Natural killer cell (primary cell): Measurements from ENCODE around the gene RGR. TPM values are rescaled to one million over a fixed set of nuclear protein-coding genes. Genes with fewer than 3 reads are reported as not detected.

ENCODE experiments used
- ATAC-seq, 3 donors: fragments of 150-1000 bp in 2 of 3; fragments of 200-7000 bp in 1 of 3; cut with Tn5 transposase; 1 replicate in 1 of 3; 2 replicates in 2 of 3; pipeline ENCODE4 v1.10.0; 2021; ENCODE audit warnings: mild to moderate bottlenecking in 2 of 3, moderate library complexity in 2 of 3
- DNase-seq, 2 donors: peaks; one replicate each; pipeline versions ENCODE4 v3.0.0 to v3.0.0-alpha.2; 2013 to 2021; ENCODE audit warnings: mixed read lengths in 1 of 2
- H3K27ac ChIP-seq: one replicate; pipeline ENCODE4 v1.5.1; 2013; ENCODE audit warnings: mild to moderate bottlenecking, low read length
- H3K27me3 ChIP-seq: one replicate; pipeline ENCODE4 v1.6.1; 2013; ENCODE audit warnings: low read length; ENCODE audit not compliant: control insufficient read depth, insufficient read depth
- H3K36me3 ChIP-seq: one replicate; pipeline ENCODE4 v1.6.1; 2013; ENCODE audit warnings: low read length; ENCODE audit not compliant: control insufficient read depth, insufficient read depth
- H3K4me1 ChIP-seq: one replicate; pipeline ENCODE4 v1.6.1; 2013; ENCODE audit warnings: low read length; ENCODE audit not compliant: control insufficient read depth, insufficient read depth
- H3K4me3 ChIP-seq: one replicate; pipeline ENCODE4 v1.5.1; 2013; ENCODE audit warnings: low read length
- H3K9me3 ChIP-seq: one replicate; pipeline ENCODE4 v1.6.1; 2013; ENCODE audit warnings: low read length; ENCODE audit not compliant: control insufficient read depth, insufficient read depth
- H3K27ac Mint-ChIP-seq, 2 donors: one replicate each; pipeline ENCODE4 v1.8.0; 2022; ENCODE audit warnings: mild to moderate bottlenecking in 2 of 2, mixed read lengths in 2 of 2, moderate library complexity in 1 of 2
- H3K27me3 Mint-ChIP-seq, 2 donors: one replicate each; pipeline ENCODE4 v1.8.0; 2022; ENCODE audit warnings: low read depth in 2 of 2, mixed read lengths in 2 of 2
- H3K36me3 Mint-ChIP-seq: one replicate; pipeline ENCODE4 v1.8.0; 2022; ENCODE audit warnings: mixed read lengths
- H3K4me1 Mint-ChIP-seq, 2 donors: one replicate each; pipeline ENCODE4 v1.8.0; 2022; ENCODE audit warnings: mixed read lengths in 2 of 2
- H3K4me3 Mint-ChIP-seq: one replicate; pipeline ENCODE4 v1.8.0; 2022; ENCODE audit warnings: mild to moderate bottlenecking, moderate library complexity, mixed read lengths
- H3K9me3 Mint-ChIP-seq, 2 donors: one replicate each; pipeline ENCODE4 v1.8.0; 2022; ENCODE audit warnings: mixed read lengths in 2 of 2
- CTCF ChIP-seq: fragments of 200-600 bp; IDR thresholded peaks from one replicate; pipeline ENCODE4 v1.8.0; 2022; ENCODE audit warnings: antibody characterized with exemption
- WGBS: methylation state at CpG from one replicate; pipeline ENCODE4 v1.1.7; 2013; ENCODE audit warnings: missing lambda C conversion rate; ENCODE audit not compliant: insufficient coverage; 5-methylcytosine and 5-hydroxymethylcytosine counted together
- intact Hi-C: fragments of 100-400 bp; cut with micrococcal nuclease; formaldehyde crosslinking; loops from one replicate; pipeline ENCODE4 v1.14.2; 2022
- total RNA-seq, 4 donors: library from RNA; stranded (reverse); fragments of 120-200 nt in 1 of 4; gene quantifications; one replicate each; pipeline versions ENCODE4 v1.2.3 to v1.2.4, GENCODE V29; 2013 to 2022

The RGR gene
- total RNA-seq, 3 donors from 2014 or later (not counting 1 experiment from before 2014, with no cell fraction given) = not detected

- peaks cover 24 to 27% of the 10 kb centered on the region in 2 donors for H3K27me3 Mint-ChIP-seq
- no peak for TF ChIP-seq CTCF
Observed at GRCh38 chr10:84235096-84235495, 9.8 kb upstream of the RGR start.

GRCh38 chr10:84236807-84237198, 8.1 kb upstream of the RGR start:
- H3K4me3 Mint-ChIP-seq = no peak overlapping the region
- no peak overlapping the region for H3K27ac Mint-ChIP-seq
- no peaks in the 10 kb centered on the region for H3K9me3 Mint-ChIP-seq
- H3K27ac ChIP-seq = no peak overlapping the region
- H3K36me3 Mint-ChIP-seq = no peaks in the 10 kb centered on the region
- no peak overlapping the region for H3K4me3 ChIP-seq
- H3K4me1 Mint-ChIP-seq = no peaks in the 10 kb centered on the region
- no peak for ATAC-seq
- WGBS = 79% methylated on average over 6 of the region's 6 CpGs
- no peaks in the 10 kb centered on the region for H3K9me3 ChIP-seq
- H3K36me3 ChIP-seq = no peaks in the 10 kb centered on the region
- TF ChIP-seq CTCF = no peak
- H3K27me3 Mint-ChIP-seq = peaks cover 17 to 28% of the 10 kb centered on the region in 2 donors
- intact Hi-C loops = no loop called here
- H3K27me3 ChIP-seq = no peaks in the 10 kb centered on the region
- DNase-seq = no peak
- no peaks in the 10 kb centered on the region for H3K4me1 ChIP-seq

More at GRCh38 chr10:84235096-84235495, 9.8 kb upstream of the RGR start:
- intact Hi-C loops = no loop called here
- H3K4me1 ChIP-seq = no peaks in the 10 kb centered on the region
- H3K27ac Mint-ChIP-seq = no peak overlapping the region
- H3K9me3 Mint-ChIP-seq = no peaks in the 10 kb centered on the region
- H3K9me3 ChIP-seq = no peaks in the 10 kb centered on the region
- H3K27ac ChIP-seq = no peak overlapping the region
- H3K4me3 Mint-ChIP-seq = no peak overlapping the region
- DNase-seq (no peak), ATAC-seq (no peak)
- no peak overlapping the region for H3K4me3 ChIP-seq
- no peaks in the 10 kb centered on the region for H3K27me3 ChIP-seq
- H3K36me3 Mint-ChIP-seq = no peaks in the 10 kb centered on the region
- H3K4me1 Mint-ChIP-seq = no peaks in the 10 kb centered on the region
- WGBS = 79% methylated on average over 3 of the region's 4 CpGs
- no peaks in the 10 kb centered on the region for H3K36me3 ChIP-seq

- Histone ChIP-seq H3K4me3 (no peak overlapping the region), H3K27ac (no peak overlapping the region), H3K4me1 (no peaks in the 10 kb centered on the region), H3K36me3 (no peaks in the 10 kb centered on the region), H3K27me3 (no peaks in the 10 kb centered on the region), H3K9me3 (no peaks in the 10 kb centered on the region)
- Mint-ChIP-seq H3K4me1 (no peaks in the 10 kb centered on the region), H3K27ac (no peak overlapping the region), H3K9me3 (no peaks in the 10 kb centered on the region), H3K36me3 (no peaks in the 10 kb centered on the region), H3K27me3 (peaks cover 17 to 26% of the 10 kb centered on the region in 2 donors), H3K4me3 (no peak overlapping the region)
- TF ChIP-seq CTCF = no peak
- intact Hi-C loops = no loop called here
- ATAC-seq = no peak
- 55% methylated on average over 52 of the region's 52 CpGs for WGBS
- DNase-seq = no peak
Observed at GRCh38 chr10:84237199-84238051, 7.4 kb upstream of the RGR start.
